RPMI8226 (cell line): ENCODE results near the gene NR2F1-AS1.
"Not testable (repeated sequence)": the region's sequence is repeated elsewhere in the genome, so short reads cannot be mapped to it uniquely, and the experiment has no call there.

Source experiments
- DNase-seq: peaks from one replicate; pipeline ENCODE4 v3.0.0-alpha.2; 2015

The NR2F1-AS1 gene

GRCh38 chr5:93512799-93513198 lies 68.2 kb downstream of the NR2F1-AS1 start:
- DNase-seq, result no peak

DNA sequence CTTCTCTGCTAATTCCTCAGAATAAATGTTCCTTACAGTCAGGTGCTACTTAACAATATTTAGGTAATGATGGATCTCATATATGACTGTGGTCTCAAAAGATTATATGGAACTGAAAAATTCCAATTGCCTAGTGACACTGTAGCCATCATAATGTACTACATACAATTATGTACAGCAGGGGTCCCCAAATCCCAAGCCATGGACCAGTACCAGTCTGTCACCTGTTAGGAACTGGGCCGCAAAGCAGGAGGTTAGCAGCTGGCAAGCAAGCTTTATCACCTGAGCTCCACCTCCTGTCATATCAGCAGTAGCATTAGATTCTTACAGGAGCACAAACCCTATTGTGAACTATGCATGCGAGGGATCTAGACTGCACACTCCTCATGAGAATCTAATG lies 69.6 kb downstream of the NR2F1-AS1 start:
- no peak for DNase-seq

- no peak for DNase-seq
Measured at GRCh38 chr5:93510626-93511380, 70.2 kb downstream of the NR2F1-AS1 start.

GRCh38 chr5:93505553-93505952 lies 75.5 kb downstream of the NR2F1-AS1 start:
- DNase-seq, result not testable (repeated sequence)

GRCh38 chr5:93503598-93504067 lies 77.4 kb downstream of the NR2F1-AS1 start:
- no peak for DNase-seq

DNA sequence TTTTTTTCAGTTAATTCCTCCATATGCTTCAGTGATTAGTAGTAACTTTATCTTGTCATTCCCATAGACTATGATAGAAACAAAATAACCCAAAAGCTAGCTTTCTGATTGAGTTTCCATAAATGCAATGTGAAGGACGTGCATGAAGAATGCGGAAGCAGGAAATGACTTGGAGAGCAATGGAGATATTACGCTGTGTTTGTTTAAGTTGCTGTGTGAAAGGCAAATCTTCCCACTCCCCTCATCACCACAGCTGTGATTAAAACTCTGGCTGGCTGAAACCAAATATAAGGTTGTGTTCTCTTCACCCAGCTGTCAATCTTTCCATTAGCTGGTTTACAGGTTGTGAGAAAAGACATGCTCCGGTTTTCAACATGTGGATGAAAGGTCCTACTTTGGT lies 83.9 kb downstream of the NR2F1-AS1 start:
- DNase-seq, result no peak

- DNase-seq, result no peak
Measured at GRCh38 chr5:93479982-93480509, 101.0 kb downstream of the NR2F1-AS1 start.

DNA sequence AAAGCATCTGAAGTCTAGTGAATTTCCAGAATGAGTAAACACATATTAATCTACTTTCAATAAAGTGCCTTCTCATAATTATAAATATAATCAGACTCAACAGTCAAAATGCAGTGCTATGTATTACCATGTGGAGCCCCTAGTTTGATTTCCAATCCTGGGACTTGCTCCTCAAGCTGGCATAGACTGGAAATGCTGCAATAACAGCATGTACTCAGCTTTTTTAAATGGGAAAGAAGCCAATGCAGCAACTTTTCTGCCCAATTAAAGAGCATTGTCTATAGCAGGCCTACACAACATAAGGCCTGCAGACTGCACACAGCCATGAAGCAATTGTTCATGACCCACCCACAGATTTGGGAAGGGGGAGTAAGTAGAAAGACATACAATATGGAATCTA lies 103.2 kb downstream of the NR2F1-AS1 start:
- no peak for DNase-seq

DNA sequence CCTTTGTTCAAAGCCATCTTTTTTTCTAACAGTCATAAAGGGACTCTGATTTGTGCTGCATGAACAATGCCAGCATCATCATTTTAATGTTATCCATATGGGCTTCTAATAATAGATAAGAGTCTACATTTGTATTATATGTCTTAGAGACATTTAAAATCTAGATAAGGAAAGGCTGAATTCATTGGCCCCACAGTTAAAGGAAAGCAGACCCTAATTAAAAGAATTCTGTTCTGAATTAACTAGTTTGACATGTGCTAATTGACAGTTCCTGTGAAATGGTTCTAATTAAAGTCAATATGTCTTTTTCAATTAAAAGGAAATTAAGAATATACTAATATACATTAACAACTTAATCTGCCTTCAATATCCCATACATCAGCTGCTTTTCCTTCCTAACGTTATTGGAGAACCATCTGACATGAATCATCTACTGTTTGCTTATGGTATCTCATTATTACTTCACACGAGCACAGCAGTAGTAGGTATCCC lies 104.7 kb downstream of the NR2F1-AS1 start:
- DNase-seq, result no peak

GRCh38 chr5:93462916-93463315 lies 118.1 kb downstream of the NR2F1-AS1 start:
- DNase-seq, result no peak

- DNase-seq, result no peak
Measured at GRCh38 chr5:93461756-93462155, 119.3 kb downstream of the NR2F1-AS1 start.

DNA sequence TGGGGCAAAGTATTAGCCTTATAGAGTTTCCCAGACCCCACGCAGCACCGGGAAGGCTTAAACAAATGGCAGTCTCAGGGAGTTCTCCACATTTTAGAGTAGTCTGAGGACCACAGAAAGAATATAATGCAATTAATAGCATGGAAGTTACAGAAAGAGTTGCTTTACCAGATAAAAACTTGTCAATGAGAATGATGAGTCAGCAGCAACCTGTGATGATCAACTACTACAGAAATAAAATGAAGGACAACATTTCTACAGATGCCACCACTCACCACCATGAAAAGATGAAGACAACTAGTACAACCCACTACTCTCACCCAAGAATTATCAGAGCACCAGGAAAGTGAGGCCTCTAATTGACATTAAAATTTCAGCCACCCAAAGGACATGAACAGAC lies 120.7 kb downstream of the NR2F1-AS1 start:
- DNase-seq, result no peak

DNA sequence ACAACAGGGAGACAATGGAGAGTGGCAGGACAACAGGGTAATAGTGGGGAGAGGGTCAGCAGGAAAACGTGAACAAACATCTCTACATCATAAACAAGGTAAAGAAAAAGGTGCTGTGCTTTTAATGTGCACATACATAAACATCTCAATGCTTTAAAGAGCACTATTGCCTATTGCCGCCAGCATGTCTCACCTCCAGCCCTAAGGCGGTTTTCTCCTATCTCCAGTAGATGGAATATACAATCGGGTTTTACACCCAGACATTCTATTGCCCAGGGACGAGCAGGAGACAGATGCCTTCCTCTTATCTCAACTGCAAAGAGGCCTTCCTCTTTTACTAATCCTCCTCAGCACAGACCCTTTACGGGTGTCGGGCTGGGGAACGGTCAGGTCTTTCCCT lies 124.2 kb downstream of the NR2F1-AS1 start:
- DNase-seq, result not testable (repeated sequence)

DNA sequence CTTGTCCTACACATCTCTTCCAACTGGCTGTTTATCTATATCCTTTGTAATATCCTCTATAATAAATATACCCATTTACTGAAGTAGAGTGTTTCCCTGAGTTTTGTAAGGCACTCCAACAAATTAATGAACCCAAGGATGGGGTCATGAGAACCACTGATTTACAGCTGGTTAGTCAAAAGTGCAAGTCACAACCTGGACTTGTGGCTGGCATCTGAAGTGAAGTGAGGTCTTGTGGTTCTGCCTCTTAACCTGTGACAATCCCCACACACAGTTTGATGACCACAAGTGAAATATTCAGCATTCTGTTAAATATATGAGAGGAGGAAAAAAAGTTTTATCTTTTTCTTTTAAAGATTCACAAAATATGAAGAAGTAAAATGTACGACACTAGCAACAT lies 126.1 kb downstream of the NR2F1-AS1 start:
- no peak for DNase-seq

DNA sequence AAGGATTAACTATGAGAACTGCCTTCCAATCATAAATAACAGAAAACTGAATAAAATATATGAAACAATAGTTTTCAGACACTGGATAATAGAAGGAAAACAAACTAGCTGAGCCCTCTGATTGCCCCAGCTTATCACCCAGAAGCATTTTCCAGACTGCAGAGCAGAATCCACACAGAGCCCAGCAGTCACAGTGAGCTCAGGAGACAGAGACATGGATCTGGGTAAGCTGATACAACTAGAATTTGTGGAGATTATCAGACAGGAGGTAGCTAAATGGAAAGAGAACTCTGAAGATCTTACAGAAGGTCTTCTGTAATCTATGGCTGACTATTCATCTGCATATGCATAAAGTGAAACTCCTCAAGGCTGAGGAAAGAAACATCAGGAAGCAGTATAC lies 128.8 kb downstream of the NR2F1-AS1 start:
- no peak for DNase-seq

GRCh38 chr5:93438124-93438523 lies 142.9 kb downstream of the NR2F1-AS1 start:
- DNase-seq, result no peak

GRCh38 chr5:93436083-93436482 lies 144.9 kb downstream of the NR2F1-AS1 start:
- DNase-seq, result no peak

DNA sequence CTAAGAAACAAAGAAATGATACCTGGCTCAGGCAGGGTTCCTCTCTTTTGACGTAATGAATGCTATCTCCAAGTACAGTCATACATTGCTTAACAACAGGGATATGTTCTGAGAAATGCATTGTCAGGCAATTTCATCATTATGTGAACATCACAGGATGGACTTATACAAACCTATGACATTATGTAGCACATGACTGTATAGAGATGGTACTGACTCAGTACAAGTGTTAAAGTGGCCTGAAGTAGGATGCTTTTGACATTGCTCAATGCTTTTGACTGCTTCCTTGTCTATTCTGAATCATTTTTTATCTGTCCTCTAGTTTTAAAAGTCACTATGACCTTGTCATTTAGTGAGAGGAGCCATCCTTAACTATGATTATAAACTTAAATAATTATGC lies 147.6 kb downstream of the NR2F1-AS1 start:
- DNase-seq, result no peak

GRCh38 chr5:93431250-93431649 lies 149.8 kb downstream of the NR2F1-AS1 start:
- no peak for DNase-seq

DNA sequence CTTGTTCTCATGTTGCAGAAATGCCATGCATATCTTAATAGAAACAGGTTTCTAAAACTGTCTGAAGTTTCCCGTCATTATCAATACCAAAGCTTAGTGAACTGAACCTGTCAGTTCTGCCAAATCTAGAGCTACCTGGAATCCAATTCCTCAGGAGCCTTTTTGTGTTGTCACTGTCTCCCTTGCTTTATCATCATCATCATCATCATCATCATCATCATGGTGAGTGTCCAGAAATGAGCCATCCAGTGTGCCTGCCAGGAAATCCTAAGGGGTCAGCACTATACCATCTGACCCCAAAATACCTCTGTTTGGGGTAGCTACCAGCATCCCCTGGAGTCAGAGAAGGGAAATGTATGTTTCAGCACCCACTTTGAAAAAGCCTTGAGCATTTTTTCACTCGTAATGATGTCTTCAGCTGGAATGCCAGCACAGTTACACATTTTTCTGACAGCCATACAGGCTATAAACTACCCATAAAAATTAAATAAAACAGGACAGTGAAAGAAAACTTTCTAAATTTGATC lies 150.3 kb downstream of the NR2F1-AS1 start:
- no peak for DNase-seq

GRCh38 chr5:93430118-93430517 lies 150.9 kb downstream of the NR2F1-AS1 start:
- no peak for DNase-seq

DNA sequence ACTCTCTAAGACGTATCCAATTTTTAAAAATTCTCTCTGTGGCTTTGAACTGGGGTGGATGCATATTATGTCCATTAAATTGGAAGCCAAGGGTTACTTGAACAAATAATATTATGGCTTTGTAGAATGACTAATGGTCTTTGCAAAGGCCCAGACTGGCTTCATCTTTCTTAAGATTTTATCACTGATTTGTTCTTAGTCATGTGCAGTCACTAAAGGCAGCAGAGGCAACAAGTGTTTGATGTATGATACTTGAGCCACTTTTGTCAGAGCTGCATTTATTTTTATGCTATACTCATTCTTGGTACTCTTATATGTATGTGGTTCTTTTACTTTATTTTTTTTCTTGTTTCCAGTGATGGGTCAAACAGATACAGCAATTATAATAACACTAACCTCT lies 152.2 kb downstream of the NR2F1-AS1 start:
- DNase-seq, result no peak

DNA sequence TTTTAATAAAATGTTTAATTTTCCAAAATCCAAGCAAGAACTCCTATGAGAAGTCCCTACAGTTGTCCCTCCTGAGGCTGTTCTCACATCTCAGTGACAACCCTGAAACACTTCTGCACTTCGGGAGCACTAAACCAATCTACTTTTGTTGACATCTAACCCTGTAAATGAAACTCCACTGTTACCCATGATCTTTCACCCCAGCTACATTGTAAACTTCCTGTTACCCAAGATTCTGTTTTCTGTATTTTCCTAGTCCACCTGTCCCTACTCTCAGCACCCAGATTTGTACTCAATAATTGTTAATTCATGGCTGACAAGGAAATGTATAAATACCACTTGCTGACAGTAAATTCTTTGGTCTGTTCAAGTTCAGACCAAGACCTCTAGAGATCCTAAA lies 153.7 kb downstream of the NR2F1-AS1 start:
- DNase-seq, result no peak

- no peak for DNase-seq
Measured at GRCh38 chr5:93425096-93425495, 155.9 kb downstream of the NR2F1-AS1 start.
